AG04449 (cell line): ENCODE measurements around the gene EEFSEC.

Experiments
- CTCF ChIA-PET: fragments of 350-600 bp; formaldehyde crosslinking; extraction: SDS; loops from one replicate; lab custom pipeline; 2021; ENCODE audit warnings: antibody characterized with exemption; lab: Yijun Ruan, JAX
- POLR2A ChIA-PET: fragments of 400-600, 350-600 bp; formaldehyde crosslinking; extraction: SDS; loops from one replicate; lab custom pipeline; 2020; ENCODE audit warnings: antibody characterized with exemption, inconsistent platforms; lab: Yijun Ruan, JAX
- DNase-seq: peaks from one replicate; pipeline ENCODE4 v3.0.0-alpha.2; 2010; ENCODE audit warnings: low read depth, low spot score
- H3K4me3 ChIP-seq: 2 replicates; pipeline ENCODE4 v1.5.1; 2011; ENCODE audit warnings: low read depth, mild to moderate bottlenecking, control low read depth, low read length
- TF ChIP-seq, protein P1 (sequence below): IDR thresholded peaks from one replicate; pipeline ENCODE4 v1.5.1; 2011; ENCODE audit warnings: mild to moderate bottlenecking, moderate library complexity, low read length, control low read depth, inconsistent platforms; ENCODE audit not compliant: insufficient read depth; ENCODE audit errors: missing control alignments

EEFSEC gene

DNA sequence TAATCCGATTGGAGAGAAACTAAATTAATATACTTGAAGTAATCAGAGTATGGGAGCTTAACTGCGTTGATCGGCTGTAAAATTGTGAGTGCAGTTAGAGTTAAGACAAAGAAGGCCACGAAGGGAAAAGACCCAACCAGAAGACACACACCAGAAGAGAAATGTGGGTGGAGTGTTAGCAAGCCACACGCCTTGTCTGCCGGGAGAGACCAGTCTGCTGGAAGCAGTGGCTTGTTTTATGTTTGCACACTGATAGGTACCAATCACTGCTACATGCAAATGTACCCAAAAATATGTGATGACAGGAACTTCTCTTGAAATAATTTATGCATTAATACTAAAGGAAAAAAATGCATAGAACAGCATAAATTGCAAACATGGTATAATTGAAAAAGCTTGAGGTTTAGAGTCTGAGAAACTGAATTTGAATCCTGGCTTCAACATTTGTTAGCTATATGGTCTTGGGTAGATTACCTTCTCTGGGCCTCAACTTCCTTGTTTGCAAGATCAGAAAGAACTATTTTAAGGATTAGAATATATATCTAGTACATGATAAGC lies 23.1 kb downstream of the EEFSEC start:
- no peak for DNase-seq
- no peak overlapping the region for H3K4me3 ChIP-seq
- CTCF ChIA-PET, result interaction anchor here (1.1 to 12.5 kb wide), 11 partner anchors 50 to 441 kb away, joined by 3 to 128 read pairs (median 5); no protein-coding TSS in a partner anchor
- TF ChIP-seq, protein P1, sequence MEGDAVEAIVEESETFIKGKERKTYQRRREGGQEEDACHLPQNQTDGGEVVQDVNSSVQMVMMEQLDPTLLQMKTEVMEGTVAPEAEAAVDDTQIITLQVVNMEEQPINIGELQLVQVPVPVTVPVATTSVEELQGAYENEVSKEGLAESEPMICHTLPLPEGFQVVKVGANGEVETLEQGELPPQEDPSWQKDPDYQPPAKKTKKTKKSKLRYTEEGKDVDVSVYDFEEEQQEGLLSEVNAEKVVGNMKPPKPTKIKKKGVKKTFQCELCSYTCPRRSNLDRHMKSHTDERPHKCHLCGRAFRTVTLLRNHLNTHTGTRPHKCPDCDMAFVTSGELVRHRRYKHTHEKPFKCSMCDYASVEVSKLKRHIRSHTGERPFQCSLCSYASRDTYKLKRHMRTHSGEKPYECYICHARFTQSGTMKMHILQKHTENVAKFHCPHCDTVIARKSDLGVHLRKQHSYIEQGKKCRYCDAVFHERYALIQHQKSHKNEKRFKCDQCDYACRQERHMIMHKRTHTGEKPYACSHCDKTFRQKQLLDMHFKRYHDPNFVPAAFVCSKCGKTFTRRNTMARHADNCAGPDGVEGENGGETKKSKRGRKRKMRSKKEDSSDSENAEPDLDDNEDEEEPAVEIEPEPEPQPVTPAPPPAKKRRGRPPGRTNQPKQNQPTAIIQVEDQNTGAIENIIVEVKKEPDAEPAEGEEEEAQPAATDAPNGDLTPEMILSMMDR, result no peak
- POLR2A ChIA-PET, result no interaction called here

DNA sequence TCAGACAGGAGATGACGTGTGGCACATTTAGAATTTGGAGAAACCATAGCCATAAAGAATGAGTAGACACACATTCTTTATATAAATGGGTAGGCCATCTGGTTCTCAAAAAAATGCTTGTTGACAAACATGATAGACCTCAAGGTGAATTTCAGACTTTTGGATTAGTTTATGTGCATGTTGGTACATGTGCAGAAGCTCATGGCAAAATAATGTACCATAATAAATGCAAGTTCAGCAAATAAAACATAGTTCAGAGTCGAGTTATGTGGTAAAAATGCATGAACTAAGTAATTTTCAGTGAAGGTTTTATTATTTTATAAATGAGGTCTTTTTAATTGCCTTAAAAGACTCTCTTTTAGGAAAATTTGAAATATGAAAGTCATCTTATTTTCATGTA lies 24.6 kb downstream of the EEFSEC start:
- ChIA-PET CTCF (interaction anchor here (1.1 to 12.5 kb wide), 7 partner anchors 49 to 428 kb away, joined by 3 to 128 read pairs (median 5); no protein-coding TSS in a partner anchor), POLR2A (interaction anchor here (0.6 kb wide), 2 partner anchors 317 to 375 kb away, joined by 5 read pairs; no protein-coding TSS in a partner anchor)

DNA sequence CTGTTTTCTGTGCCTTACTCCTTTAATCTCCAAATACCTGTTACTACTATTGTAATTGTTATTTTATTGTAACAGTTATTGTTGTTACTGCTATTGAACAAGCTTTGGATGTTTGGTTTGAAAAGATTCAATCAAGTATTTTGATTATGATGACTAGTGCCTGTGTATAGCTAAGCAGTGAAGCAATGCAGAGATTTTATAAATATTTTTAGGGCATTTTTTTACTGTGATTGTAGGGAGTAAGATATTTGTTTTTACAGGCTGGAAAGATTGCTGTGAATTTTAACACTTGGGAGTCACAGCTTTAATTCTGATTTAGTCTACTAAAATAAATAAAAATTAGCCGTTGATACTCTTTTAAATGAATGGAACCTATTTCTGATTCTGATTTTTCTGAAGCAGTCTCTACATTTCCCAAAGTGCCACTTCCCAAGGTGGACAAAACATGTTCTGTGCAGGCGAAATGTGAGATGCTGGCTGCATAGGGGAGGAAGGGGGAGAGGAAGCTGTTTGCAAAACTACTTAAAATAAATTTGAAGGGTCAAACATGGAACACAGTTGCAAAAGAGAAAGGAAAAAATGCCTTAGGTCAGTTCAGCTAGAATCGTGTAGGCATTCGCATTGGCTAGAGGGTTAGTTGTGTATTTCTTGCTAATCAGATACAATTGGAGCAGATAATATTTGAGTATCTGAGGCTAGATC lies 25.7 kb downstream of the EEFSEC start:
- POLR2A ChIA-PET, result no interaction called here
- TF ChIP-seq, protein P1, result no peak
- H3K4me3 ChIP-seq, result no peak overlapping the region
- CTCF ChIA-PET, result interaction anchor here (1.1 to 12.5 kb wide), 4 partner anchors 48 to 427 kb away, joined by 3 to 128 read pairs (median 18); no protein-coding TSS in a partner anchor
- DNase-seq, result no peak

More for the DNA sequence above, 24.6 kb downstream of the EEFSEC start:
- TF ChIP-seq, protein P1, result no peak
- no peak overlapping the region for H3K4me3 ChIP-seq
- DNase-seq, result no peak

DNA sequence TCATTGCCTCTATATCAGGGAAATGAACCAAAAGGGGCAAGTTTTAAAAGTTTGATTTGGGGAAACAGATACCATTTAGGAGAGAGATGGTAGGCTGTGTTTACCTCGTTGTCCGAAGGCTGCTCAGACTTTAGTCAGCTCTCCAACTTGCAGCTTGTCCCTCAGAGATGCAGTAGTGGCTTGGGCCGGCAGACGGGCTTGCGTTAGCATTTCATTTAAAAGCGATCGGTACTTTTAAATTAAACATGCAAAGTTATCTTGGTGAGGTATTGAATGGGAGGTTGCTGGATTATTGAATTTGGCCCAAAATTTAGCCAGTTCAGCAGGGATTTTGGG lies 26.2 kb downstream of the EEFSEC start:
- no peak for DNase-seq
- ChIA-PET POLR2A (no interaction called here), CTCF (interaction anchor here (3.3 to 4.7 kb wide), 2 partner anchors 47 to 142 kb away, joined by 16 to 20 read pairs; no protein-coding TSS in a partner anchor)
- H3K4me3 ChIP-seq, result no peak overlapping the region
- TF ChIP-seq, protein P1, result no peak

DNA sequence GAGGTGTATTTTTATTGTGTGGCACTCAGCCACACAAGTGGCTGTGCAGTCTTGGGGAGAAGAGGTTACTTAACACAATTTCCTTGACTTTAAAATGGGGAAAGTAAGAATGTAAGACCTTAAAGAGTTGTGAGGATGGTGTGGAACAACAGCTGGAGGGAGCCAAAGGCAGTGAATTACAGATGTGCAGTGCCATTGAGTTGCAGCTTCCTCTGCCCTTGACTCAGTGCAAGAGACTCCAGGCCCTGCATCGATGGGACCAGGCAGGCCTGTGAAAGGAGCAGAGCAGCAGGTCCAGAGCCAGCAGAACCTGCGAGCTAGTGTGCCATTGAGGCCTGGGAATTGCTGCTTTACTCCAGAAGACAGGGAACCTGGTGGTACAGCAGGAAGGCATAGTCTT lies 27.2 kb downstream of the EEFSEC start:
- POLR2A ChIA-PET, result no interaction called here
- no peak for DNase-seq
- no peak overlapping the region for H3K4me3 ChIP-seq
- TF ChIP-seq, protein P1, result no peak
- CTCF ChIA-PET, result interaction anchor here (0.6 to 1.1 kb wide), 2 partner anchors 427 to 1062 kb away, joined by 3 read pairs; no protein-coding TSS in a partner anchor

DNA sequence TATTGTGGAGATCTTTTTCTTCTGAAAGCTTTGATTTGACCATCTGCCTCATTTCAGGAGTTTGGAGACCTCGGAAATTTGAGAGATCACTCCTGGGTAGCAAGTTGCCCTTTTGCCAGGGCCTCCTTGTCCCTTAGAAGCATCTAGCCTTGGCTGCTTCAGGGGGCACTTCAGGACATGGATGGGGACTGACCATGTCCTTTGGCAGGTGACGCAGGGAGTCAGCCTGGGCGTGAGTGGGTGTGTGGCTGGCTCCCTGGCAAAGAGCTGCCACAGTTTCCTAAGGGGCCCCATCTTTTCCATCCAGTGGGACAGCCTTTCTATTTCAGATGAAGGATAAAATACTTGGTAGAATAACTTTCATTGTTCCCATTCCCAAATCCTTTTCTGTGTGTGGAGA lies 27.6 kb downstream of the EEFSEC start:
- DNase-seq, result no peak
- no peak overlapping the region for H3K4me3 ChIP-seq
- ChIA-PET CTCF (interaction anchor here (0.6 to 1.1 kb wide), 2 partner anchors 427 to 1062 kb away, joined by 3 read pairs; no protein-coding TSS in a partner anchor), POLR2A (no interaction called here)
- TF ChIP-seq, protein P1, result no peak
